ENCODE data around the gene BLNK. TPM values are rescaled to one million over a fixed set of nuclear protein-coding genes. Genes with fewer than 3 reads are reported as not detected.
"Not testable (repeated sequence)": the region's sequence is repeated elsewhere in the genome, so short reads cannot be mapped to it uniquely, and the experiment has no call there.

Gene BLNK
- not detected in 2 replicates for total RNA-seq

DNA sequence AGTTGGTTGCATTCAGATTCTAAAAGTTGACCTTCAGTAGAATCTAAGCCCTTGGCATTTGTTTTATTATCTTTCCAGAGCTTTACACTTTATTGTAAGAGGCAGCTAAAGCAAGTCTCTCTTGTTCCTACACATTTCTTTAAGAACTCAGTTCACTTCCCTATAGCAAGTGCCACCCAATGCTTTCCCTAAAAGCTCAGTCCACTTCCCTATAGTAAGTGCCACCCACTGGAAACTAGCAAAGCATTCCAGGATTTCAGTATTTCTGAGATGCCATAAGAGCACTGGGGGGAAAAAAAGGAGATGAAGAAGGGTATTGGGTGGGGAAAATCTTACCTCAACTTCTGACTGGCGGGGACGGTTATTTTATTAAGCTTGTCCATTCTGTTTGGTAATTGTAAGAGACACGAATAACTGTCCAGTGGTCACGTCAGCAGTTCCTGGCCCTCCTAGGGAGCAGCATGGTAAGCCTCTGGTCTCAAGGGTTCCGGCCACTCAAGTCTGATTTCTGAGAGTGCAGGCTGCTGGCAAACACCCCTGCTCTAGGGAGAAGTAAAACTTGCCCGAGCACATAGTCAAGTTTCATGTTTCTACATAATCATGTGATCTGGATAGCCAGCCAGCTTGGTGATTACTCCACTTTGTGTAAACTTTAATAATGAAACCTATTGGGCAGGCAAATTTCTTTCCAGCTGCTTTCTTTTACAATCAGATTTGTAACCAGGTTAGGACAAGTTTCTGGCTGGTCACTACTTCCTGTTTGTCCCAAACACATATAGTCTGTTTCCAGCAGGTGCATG is at the start of gene BLNK:
TSS of gene BLNK (minus strand) at position 554 of the 800 bp plus-strand sequence. CDS start at position 383, 171 bp downstream.
- no peak for DNase-seq

- peak; percentile 11 for DNase-seq
Observed at GRCh38 chr10:96319754-96320474, 48.5 kb upstream of the BLNK start.

- no peak for DNase-seq
Observed at GRCh38 chr10:96317067-96317833, 45.9 kb upstream of the BLNK start.

GRCh38 chr10:96313344-96313743 is 42.0 kb upstream of the BLNK start:
- DNase-seq, result no peak

DNA sequence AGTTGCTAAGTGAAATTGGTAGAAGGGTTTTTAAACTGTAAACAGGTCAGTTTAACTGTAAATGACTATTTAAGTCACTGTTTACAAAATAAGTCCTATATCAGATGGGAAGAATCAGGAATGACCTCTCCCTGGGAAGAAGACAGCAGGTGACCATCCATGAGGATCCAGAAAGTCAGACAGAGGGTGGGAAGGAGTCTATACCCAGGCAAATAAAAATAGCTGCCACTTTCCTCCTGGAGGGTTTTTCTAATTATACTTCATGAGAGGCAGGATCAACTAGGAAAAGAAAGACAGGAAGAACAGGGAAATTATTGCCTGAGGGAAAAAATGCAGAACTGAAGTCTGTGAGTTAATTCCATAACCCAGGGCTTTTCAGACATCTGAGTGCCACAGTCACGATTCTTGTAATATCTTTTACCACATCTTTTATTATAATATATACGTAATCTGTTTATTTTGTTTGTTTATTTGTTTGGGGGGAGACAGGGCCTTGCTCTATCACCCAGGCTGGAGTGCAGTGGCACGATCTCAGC is 39.9 kb upstream of the BLNK start:
- DNase-seq, result no peak

- DNase-seq, result no peak
Observed at GRCh38 chr10:96310321-96310669, 38.9 kb upstream of the BLNK start.

GRCh38 chr10:96309628-96310320 is 38.4 kb upstream of the BLNK start:
- no peak for DNase-seq

GRCh38 chr10:96308854-96309253 is 37.5 kb upstream of the BLNK start:
- not testable (repeated sequence) for DNase-seq

DNA sequence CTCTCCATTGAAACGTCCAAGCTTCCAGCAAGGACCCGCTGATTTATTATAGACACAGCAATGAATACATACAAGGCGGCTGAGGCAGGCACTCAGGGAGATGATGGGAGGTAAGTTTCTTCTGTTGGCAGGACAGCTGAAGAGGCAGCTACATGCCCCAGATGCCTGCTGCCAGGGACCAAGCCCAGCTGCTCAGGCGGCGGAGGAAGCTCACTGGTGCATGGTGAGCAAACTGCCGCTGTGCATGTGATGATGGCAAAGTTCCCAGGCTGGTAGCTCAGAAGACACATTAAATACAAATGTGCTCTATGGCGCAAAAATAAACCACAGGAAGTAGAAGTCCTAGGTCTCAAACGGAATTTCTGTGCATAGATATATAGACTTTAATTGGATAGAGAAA is 35.1 kb upstream of the BLNK start:
- DNase-seq, result no peak

DNA sequence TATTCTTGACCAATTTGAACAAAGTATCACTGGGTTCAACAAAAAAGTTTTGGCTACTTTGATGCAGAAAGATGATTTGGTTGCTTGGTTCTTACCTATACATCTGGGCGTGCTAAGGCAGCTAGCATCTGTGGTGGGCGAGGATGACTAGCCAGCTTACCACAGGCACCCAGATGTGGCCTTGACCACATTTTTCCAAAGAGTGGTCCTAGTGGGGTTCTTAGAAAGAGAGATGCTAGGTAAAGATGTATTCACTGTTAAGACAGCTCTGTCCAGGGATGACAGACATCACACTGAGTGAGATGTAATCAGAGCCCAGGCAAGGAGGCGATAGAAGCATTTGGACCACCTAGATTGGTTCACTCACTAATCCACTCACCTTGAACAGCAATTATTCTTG is 33.6 kb upstream of the BLNK start:
- DNase-seq, result no peak

GRCh38 chr10:96304230-96304629 is 32.9 kb upstream of the BLNK start, which contains the start of gene DNTT:
Gene DNTT (plus strand): TSS chr10:96304434. CDS start chr10:96304498, 64 bp downstream.
- no peak for DNase-seq

DNA sequence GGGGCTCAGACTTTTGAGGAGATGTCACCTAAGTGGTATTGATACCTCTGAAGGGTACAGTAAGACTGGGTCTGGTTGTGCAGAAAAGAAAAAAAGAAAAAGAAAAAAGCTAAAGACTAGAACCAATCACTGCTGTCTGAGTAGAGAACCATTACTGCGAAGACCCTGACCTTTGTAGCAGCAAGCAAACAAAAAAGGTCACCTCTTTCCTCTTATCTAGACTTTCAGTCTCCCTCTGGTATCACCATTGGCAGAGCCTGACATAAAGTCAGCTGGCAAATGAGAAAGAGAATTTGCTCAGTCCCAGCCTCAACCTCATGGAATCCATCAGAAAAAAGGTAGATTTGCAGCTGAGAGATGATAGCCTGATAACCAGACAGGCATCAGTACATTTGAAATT is 30.2 kb upstream of the BLNK start:
- DNase-seq, result no peak

DNA sequence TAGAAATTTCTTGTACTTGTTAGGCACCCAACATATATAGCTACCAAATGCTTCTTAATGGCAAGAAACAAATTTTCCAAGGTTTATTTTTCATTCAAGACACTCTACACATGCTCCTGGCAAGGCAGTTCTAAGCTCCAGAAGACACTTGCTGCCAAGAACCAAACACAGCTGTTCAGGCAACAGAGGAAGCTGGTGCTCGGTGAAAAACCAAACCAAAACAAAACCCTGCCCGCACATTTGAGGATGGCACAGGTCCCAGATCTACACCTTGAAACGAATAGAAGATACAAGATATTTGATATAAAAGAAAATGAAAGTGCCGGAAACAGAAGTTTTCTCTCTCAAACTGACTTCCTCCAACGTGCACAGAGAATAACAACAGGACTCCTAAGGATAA is 28.0 kb upstream of the BLNK start:
- DNase-seq, result peak; percentile 2

DNA sequence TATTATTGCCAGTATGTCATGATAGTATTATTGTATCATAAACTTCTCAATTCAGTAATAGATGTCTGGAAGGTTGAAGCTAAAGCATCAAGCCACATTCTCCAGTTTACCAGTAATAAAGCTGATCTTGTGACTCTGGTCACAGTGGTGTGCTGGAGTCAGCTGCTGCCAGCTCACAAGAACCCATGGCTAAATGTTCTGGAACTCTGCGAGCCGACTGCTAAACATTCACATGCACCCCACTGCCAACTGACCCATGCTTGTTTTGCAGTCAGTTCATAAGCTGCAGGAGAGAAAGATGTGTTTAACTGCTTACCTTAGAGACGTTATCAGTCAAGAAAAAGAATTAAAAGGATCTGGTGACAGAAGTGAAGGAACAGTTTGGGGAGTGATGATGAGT is 27.0 kb upstream of the BLNK start:
- DNase-seq, result no peak

DNA sequence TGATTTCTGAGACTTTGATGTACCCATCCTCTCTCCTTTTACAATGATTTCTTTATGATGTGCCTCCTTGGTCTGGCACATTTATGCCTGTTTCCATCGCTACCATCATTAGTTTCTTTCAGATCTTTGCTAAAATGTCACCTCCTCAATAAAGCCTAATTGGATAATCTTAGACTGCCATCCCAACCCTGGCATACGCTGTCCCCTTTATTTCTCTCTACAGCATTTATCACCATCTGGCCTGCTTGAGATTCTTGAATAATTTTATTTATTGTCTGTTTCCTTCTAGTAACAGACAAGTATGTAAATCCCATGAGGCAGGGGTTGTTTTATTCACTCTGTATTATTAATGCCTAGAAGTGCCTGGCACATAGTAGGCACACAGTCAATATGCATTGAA is 26.1 kb upstream of the BLNK start:
- DNase-seq, result no peak

- no peak for DNase-seq
Observed at GRCh38 chr10:96295475-96295874, 24.1 kb upstream of the BLNK start.

GRCh38 chr10:96292971-96293920 is 21.9 kb upstream of the BLNK start:
- peak; percentile 68 for DNase-seq

DNA sequence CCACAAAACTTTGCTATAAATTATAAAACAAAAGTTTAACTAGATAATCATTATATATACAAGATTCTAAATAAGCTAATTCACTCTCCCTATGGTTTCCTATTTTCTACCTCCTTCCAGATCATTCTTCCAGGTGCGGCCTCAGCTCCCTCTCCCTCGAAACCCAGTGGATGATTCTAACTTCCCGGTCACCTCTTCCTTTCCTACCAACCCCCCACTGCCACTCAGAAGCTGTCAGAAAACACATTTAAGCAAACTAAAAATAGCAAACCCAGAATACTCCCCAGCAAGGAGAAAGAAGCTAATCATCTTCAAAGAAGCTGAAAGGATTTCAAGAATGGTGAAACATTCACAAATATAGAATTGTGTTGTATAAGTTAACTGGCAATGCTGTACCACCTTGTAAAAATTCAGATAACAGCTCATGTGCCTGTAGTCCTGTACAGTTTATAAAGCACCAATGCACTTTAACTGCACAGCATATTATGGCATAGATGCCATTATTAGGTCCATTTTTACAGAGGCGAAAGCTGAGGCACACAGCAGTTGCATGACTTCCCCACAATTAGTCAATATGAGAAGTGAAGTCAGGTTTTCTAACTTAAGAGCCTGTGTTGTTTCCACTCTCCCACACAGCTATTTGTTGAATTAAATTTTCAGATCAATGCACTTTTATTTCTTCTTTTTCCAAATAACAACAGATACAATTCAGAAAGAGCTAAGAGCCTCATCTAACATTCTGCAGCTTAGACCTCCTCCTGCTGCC is 19.2 kb upstream of the BLNK start:
- DNase-seq, result no peak

DNA sequence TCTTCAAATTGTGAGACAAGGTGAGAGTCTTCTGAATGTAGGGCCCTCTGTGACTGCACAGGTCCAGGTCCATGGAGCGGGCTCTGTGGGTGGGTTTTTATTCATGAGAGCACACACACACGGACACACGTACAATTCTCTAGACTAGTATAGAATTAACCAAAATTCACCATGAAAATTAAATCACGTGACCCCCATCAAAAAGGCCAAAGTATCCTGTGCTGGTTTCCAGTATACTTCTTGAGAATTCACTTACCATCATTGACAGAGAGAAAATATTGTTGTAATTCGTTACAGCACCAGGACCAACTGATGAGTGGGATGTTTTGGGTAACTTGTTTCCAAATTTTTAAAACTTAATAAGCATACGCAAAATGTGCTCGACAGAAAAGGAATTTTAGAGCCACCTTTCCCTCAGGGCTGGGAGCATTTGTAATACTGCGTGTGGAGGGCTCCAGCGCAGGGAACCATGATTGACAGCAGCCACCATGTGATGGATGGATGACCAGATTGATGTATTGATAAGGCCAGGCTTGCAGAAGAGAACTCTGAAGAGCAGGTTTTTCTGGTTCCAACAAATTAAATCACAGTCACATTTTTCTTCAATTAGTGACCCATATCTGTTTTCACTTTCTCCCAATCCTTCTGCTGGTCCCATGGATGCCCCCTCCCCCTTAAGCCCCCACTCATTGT is 18.0 kb upstream of the BLNK start:
- no peak for DNase-seq

- no peak for DNase-seq
Observed at GRCh38 chr10:96288151-96288621, 16.8 kb upstream of the BLNK start.
